M059J (cell line): ENCODE data around the gene ROPN1L. TPM values are rescaled to one million over a fixed set of nuclear protein-coding genes. Genes with fewer than 3 reads are reported as not detected.
"Not testable (repeated sequence)": the region's sequence is repeated elsewhere in the genome, so short reads cannot be mapped to it uniquely, and the experiment has no call there.

Source experiments
- DNase-seq: peaks from one replicate; pipeline ENCODE4 v3.0.0-alpha.2; 2012; ENCODE audit warnings: low read depth
- total RNA-seq: library from RNA; depleted of rRNA; stranded (reverse); fragments of >200 nt; shearing (Covaris generic); gene quantifications from 2 replicates; pipeline ENCODE4 v1.2.3, GENCODE V29; 2014; rRNA removed

Gene ROPN1L
- total RNA-seq, 1 experiment from 2014 or later = 3.0 TPM

GRCh38 chr5:10501554-10502075, 59.9 kb downstream of the ROPN1L start:
- DNase-seq = no peak

DNA sequence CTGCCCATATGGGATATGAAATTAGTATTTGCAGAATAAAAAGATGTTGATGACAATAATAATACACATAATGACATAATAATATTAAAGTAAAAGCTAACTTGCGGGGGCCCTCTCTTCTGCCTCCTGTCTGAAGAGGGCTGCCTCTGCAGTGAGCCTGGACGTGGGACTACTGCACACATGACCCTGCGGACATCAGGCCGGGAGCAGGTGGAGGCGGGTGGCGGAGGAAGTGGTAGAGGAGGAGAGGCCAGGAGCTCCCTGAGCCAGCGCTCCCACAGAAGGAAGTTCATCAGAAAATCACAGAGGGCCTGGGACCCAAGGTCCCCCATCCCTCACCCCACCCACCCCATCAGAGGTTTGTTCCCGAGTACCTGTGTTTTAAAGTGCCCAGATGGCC, 60.5 kb downstream of the ROPN1L start:
- DNase-seq = no peak

DNA sequence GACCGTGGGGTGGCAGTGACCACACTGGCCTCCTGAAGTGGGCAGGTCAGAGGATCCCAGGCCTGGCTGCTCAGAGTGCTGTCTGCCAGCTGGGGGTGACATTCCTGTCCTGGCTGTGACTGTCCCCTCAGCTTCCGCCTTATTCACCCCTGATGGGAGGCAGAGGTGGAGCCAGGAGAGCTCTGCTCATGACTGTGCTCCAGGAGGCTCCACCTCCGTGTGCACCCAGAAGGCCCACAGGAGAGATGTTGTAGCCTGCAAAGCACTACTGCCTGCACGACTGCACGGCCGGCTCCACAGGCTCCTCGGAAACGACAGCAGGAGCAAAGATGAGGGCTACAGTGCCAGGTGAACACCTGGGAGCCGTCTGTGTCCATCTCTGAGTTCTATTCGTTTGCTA, 60.9 kb downstream of the ROPN1L start:
- DNase-seq = no peak

DNA sequence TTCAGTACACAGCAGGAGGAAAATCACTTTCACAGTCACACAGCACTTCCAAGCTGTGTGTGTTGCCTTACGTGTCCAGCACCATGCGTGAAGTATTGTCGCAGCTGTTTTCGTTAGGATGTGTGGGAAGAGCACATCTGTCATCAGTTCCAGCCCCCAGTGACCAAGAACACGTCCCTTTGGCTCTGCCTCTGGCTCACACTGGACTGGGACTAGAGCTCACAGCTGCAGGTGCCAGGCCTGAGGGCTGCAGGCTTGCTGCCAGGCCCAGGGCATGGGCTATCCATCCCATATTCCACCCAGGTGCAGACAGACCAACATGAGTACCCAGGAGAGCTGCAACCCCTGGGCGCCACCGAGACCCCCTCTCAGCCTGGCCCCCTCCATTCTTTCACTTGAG, 61.6 kb downstream of the ROPN1L start:
- DNase-seq = no peak

DNA sequence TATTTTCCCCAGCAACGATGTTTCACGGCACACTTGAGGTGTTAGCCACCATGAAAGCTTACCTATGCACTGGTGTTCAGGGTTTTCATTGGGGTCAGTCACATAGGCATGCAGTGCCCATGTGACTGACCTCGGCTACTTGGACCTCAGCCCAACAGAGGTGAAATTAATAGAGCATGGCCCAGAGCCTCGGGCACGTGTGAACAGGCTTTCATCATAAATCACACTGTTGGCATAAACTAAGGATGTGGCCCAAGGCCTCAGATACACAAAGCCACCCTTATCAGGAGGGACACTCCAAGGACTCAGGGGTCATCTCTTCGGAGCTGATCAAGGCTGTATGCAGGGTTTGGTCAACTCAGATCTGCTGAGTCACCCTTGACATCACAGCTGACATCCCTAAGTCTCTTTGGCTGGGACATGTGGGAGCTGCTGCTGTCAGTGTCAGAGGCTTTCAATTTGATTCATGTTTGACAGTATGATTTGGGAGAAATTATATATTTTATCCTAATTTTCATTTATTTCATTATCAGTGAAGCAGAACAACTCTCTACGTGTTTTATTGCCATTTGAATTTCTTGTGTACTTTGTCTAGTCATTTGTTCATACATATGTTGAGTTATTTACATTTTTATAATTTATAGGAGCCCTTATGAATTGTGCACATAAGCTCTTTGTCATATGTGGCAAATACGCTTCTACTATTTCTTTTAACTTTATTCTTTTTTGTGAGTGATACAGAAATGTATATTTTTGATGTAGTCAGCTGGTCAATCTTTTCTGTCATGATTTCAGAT, 62.5 kb downstream of the ROPN1L start:
- peak; percentile 47 for DNase-seq

DNA sequence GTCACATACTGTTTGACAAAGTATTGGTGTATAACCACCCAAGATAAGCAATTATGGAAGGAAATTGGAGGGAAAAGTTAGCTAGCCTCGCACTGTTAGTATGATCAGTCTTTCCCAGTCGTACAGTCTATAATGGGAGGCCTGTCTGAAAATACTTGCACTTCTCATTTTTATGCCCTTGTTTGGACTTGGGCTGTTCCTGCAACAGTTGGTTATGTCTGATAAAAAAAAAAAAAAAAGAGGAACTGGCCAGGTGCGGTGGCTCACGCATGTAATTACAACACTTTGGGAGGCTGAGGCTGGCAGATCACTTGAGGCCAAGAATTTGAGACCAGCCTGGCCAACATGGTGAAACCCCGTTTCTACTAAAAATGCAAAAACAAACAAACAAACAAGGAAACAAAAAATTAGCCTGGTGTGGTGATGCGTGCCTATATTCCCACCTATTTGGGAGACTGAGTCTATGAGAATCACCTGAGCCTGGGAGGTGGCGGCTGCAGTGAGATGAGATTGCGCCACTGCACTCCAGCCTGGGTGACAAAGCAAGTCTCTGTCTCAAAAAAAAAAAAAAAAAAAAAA, 63.9 kb downstream of the ROPN1L start:
- DNase-seq = no peak

DNA sequence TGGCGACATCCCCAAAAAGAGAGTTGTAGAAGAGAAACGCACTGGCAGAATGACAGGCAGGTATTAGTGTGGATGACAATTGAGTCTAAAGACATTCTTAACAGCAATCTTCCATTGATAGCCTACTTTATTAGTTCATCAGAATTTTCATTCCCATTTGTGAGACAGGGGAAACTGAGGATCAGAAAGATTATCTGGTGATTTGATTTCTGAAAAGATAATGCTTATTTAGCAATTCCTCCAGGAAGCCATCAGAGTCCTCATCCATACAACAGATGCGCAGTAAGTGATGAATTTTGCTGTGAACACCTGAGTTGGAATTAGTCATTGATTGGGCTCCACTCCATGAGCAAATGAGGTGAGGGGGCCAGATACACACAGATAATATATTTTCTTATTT, 64.9 kb downstream of the ROPN1L start:
- DNase-seq = no peak

DNA sequence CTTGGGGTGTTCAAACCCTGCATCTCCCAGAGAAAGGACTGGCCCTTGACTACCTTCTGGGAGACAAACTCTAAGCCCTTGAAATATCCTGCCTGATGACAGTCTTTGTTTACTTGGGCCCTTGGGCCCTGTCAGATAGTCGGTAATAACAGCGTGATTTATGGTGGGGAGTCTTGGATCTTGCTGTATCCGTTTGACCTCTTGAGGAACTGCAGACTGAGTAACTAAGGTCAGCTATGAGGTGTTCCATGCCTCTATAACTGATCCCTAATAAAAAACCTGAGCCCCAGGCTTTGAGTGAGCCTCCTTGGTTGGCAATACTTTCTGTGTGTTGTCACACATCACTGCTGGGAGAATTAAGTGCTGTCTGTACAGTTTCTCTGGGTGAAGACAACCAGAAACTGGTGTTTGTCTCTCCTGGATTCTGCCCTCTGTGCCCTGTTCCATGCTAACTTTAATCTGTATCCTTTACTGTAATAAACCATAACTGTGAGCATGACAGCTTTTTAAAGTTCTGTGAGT, 66.0 kb downstream of the ROPN1L start:
- peak; percentile 99 for DNase-seq

DNA sequence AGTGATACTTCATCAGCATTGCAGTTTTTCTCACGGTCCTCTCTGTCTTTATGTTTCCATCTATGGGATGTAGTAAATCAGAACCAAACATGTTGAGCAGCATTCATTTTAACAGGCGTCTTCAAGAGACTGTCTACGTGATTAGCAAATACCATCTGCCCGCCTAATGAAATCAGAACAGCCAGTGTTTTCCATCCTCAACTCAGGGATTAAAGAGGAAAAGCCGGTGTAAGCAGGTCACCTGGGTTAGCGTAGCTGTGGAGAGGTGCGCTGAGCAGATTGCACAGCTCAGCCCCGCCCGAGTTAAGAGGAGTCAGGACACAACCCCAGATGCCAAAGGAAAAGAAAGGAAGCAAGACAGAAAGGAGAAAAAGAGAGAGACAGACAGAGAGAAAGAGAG, 67.9 kb downstream of the ROPN1L start:
- DNase-seq = no peak

DNA sequence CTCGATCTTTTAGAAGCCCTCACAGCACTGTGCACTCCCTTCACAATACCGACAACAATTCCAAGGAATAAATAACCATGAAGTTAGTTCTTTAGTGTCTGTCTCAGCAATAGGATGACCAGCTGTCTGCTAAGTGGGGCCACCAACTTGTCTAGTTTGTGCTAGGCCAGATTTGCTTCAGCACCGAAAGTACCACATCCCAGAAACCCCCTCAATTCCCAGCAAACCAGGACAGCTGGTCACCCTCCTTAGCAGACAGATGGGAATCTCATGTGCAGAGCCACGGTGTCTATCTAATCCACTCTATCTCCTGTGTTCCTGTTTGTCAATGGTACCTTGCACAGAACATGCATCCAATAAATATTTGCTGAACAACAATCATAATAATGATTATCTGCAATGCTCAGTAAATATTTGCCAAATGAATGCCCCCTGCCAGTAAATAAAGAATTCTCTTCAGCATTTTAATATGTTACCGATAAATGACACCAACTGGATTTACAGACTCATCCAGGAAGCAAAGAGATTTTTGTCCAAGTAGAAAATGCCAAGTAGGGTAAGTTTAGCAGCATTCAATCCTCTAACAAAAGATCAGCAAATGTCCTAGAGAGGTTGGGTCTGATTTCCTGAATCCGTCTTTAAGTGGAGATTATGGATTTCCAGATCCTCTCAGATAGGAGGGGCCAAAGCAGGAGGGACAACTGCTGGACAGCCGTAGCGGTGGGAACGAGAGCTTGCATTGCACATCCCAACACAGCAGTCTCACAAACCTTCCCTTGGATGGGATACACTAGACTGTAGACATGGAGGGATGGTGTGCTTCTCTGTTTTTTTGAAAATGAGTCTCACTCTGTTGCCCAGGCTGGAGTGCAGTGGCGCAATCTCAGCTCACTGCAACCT, 70.3 kb downstream of the ROPN1L start:
- no peak for DNase-seq

DNA sequence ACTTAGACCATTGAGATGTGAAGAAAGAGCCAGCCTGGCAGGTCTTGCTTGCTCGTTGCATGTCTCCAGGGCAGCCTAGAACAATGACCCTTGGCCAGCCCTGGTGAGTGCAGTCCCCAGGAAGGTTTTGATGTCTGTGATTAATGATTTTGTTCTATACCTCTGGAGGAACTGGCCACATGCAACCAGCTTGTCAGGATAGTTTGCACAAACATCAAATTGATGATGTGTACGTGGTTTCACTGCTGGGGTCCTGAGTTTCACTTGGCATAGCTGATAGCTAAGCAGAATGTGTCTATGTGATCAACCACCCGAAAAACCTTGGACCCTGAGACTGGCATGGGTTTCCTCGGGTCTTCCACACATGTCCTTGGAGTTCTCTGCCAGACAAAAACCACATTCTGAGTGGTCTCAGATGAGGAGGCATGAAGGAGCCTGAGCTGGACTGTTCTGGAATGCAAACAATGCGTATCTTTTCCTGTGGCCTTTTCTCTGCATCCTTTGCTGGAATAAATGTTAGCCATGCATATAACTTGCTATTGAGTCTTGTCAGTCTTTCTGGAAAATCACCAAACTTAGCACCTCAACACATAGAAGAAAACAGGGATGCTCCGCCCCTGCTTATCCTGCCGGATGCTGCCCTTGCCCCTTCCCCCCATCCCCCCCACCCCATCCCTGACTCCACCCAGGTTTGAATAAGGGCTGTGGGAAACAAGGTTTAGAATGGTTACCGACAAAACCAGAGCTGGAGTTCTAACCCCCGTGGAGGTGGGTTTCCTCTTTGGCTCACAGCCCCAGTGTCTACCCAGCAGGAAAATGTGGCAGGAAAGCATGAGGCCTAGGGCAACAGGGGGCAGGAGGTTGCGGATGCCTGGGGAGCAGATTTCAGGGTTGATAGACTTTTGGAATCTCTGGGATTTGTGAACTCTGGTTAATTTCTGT, 72.1 kb downstream of the ROPN1L start:
- DNase-seq = peak; percentile 95

GRCh38 chr5:10514572-10514971, 72.9 kb downstream of the ROPN1L start:
- DNase-seq = not testable (repeated sequence)

Other genes with a start within 250 kb of the ROPN1L start
- 17.8 and 25.1 TPM in 2 replicates for gene ATPSCKMT, start 192.0 kb upstream of the ROPN1L start, total RNA-seq
- 445 and 637 TPM in 2 replicates for gene CCT5, start 191.6 kb upstream of the ROPN1L start, total RNA-seq
- 6.6 and 11.4 TPM in 2 replicates for gene CMBL, start 134.0 kb upstream of the ROPN1L start, total RNA-seq
- gene MARCHF6, start 88.2 kb upstream of the ROPN1L start, total RNA-seq = 37.9 and 59.1 TPM in 2 replicates
- gene ANKRD33B, start 122.2 kb downstream of the ROPN1L start, total RNA-seq = 0.49 and 1.9 TPM in 2 replicates